ENCODE data around the gene CCDC85C. TPM values are rescaled to one million over a fixed set of nuclear protein-coding genes. Genes with fewer than 3 reads are reported as not detected.
"Not testable (repeated sequence)": the region's sequence is repeated elsewhere in the genome, so short reads cannot be mapped to it uniquely, and the experiment has no call there.

The CCDC85C gene
- polyA plus RNA-seq (ENCODE audit: insufficient read length in 4 of 4): 10 to 100 TPM; 19.0 to 30.3 (median 26.6) TPM

DNA sequence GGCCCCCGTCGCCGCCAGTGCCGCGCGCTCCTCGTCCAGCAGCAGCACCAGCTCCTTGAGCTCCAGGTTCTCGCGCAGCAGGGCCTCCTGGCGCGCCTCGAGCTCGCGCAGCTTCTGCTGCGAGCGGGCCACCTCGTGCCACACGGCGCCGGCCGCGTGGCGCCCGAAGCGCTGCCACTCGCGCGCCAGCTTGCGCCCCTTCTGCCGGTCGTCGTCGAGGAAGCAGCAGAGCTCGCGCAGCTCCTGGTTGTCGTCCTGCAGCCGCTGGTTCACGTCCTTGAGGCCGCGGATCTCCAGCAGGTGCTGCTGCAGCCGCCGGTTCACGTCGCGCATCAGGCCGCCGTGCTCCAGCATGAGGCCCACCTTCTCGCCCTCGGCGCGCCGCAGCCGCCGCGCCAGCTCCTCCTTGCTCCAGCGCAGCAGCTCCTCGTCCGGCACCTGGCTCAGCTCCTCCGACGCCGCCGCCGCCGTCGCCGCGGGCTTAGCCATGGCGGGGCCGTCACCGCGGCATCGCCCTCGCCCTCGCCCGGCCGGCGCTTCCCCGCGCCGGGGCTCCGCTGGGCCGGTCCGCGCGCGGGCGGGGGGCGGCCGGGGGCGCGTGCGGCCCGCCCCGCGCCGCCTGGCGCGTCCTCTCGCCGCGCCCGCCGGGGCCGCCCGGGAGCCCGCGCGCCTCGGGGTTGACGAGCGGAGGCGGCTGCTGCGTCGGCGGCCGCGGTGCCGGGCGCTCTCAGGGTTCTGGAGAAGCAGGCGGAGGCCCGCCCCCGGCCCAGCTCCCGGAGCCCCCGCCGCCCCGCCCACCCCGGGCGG lies at the start of gene CCDC85C:
Gene CCDC85C (minus strand): TSS at position 737 of the 807 bp plus-strand sequence. CDS start 248 bp downstream, at position 489.
- DNase-seq (ENCODE audit: low read depth in 4 of 4, low spot score in 3 of 4): no peak

DNA sequence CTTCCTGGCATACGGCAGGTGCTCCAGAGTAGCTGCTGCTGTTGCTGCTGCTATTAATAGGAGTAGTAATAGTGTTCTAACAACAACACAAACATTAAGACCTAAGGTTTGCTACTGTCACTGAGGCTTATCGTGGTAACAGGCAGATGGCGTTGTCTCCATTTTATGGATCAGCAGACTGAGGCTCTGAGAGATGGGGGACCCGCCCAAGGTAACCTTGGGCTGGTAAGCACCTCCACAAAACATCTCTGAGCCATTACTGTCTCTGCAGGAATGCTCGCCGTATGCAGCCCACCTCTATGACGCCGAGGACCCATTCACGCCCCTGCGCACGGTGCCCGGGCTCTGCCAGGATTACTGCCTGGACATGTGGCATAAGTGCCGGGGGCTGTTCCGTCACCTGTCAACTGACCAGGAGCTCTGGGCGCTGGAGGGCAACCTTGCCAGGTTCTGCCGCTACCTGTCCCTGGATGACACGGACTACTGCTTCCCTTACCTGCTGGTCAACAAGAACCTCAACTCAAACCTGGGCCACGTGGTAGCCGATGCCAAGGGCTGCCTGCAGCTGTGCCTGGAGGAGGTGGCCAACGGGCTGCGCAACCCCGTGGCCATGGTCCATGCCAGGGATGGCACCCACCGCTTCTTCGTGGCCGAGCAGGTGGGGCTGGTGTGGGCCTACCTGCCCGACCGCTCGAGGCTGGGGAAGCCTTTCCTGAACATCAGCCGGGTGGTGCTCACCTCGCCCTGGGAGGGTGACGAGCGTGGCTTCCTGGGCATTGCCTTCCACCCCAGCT lies 48.1 kb upstream of the CCDC85C start:
- DNase-seq (ENCODE audit: low read depth in 4 of 4, low spot score in 3 of 4): no peak

DNA sequence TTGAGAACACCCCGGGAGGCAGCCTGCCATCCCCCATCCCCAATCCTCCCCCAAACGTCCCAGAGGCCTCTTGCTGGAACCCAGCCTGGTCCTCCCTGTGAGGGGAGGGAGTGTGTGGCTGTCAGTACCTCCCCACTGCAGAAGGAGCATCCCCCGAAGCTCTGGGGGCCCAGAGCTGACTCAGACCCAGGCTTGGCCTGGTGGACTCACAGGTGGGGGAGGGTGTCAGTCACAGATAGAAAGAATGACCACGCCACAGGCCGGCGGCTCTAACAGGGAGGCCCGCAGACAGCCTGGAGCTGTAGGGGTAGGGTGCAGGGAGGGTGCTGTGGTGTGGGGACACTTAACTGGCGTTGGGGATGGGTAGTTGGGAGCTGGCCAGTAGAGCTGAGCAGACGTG lies 46.2 kb upstream of the CCDC85C start:
- no peak for DNase-seq (ENCODE audit: low read depth in 4 of 4, low spot score in 3 of 4)

DNA sequence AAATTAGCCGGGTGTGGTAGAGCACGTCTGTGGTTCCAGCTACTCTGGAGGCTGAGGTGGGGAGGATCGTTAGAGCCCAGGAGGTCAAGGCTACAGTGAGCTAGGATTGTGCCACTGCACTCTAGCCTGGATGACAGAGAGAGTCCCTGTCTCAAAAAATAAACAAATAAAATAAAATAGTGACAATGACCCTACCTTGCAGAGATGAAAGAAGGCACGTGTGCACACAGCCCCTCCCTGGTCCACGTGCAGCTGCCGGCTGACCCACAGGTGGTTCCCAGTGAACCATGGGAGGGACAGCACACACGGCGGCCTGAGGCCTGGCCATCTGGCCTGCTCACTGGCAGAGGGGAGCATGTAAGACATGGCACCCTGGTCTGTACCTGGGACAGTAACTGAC lies 45.6 kb upstream of the CCDC85C start:
- no peak for DNase-seq (ENCODE audit: low read depth in 4 of 4, low spot score in 3 of 4)

DNA sequence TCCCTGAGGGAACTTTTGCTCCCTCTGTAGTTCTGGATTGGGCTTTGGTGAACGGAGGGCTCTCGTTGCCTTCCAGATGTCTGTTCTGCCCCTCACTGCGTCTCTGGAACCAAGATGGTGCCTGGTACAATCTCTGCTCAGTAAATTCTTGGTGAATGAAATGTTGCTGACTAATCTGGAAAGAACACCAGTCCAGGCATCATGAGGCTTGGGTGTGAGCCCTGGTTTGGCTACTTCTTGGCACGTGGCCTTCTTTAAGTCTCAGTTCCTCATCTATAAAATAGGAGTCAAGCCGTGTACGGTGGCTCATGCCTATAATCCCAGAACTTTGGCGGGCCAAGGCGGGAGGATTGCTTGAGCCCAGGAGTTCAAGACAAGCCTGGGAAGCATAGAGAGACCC lies 45.2 kb upstream of the CCDC85C start:
- DNase-seq (ENCODE audit: low read depth in 4 of 4, low spot score in 3 of 4): no peak

DNA sequence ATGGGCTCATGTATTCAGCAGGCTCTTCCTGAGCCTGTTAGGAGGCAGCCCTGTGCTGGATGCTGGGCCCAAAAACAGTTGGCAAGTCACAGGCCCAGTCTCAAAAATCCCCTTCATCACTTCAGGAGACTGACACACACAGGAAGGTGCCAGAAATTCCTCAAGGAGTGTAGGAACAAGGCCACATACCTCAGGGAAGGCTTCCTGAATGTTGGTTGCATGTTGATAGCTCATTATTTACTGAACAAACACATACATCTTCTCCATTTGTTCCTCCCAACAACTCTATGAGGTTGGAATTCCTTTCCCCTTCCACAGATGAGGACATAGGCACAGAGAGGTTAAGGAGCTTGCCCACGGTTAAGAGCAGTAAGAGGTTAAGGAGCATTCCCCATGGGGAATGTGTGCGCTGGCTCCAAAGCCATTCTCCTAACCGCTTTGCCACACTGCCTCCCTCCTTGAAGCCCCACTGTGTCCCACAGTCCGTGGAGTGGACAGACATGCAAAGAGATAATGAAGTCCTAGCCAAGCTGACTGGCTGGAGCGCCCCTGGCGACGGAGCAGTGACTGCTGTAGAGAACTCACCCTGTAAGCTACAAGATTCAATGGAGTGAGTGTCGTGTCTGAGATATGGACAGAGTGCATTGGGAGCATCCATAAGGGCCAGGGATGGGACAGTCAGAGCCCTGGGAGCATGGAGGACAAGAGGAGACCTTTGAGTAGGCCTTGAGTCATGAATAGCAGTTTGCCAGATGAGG lies 44.2 kb upstream of the CCDC85C start:
- no peak for DNase-seq (ENCODE audit: low read depth in 4 of 4, low spot score in 3 of 4)

DNA sequence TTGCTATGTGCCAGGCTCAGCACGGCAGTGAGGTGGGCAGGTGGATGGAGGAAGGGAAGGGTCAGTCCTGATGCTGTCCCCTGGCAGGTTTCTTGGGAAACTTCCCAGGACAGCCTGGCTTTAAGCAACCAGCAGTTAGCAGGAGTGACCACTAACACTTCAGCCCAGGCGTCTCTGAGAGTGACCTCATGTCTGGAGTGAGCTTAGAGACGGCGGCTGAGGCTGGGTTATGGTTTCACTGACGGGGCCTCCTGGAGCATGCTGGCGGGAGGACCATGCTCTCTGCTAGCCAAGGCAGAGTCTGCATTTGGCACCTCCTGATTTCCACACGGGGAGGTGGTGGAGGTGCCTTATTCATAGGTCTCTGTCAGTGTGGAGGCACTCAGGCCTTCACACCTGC lies 43.4 kb upstream of the CCDC85C start:
- no peak for DNase-seq (ENCODE audit: low read depth in 4 of 4, low spot score in 3 of 4)

DNA sequence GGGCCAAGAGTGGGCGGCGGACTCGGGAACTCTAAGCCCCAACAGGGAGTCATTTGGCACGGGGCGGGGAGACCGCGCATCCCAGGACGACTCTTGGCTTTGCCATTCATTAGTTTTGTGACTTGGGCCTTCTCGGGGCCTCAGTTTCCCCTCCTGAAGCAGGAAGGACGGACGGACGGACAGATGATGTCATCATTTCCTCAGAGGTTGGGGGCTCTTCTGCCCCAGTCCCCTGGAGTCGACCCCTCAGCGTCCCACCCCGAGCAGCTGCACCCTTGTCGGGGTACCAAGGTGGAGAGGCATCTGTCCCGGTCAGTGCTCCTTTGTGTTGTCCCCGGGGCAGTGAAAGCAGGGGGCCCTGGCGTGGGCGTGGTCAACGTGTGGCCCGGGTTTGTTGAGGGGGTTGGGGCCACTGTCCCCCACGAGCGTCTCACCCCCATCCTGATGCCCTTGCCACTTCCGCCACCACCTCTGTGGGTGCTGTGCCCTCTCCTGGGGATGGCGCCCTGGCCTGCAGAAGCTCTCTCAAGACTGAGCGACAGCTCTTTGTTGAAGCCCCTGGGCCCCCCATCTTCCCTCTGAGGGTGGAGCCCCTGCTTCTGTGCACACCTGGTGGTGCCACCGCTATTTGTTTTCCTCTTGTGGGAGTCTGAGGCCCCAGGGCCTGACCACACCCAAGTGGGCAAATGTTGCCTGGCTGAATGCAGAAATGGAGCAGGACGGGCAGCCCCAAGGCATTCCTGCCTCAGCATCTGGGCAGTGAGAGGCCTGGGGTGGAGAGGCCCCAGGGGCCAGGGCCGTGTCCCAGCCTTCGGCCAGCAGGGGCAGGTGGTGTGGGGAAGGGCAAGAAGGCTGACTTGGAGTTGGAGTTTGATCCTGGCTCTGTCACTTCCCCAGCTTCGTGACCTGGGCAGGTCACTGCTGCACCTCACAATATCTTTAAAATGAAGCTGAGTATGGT lies 41.8 kb upstream of the CCDC85C start:
- no peak for DNase-seq (ENCODE audit: low read depth in 4 of 4, low spot score in 3 of 4)

DNA sequence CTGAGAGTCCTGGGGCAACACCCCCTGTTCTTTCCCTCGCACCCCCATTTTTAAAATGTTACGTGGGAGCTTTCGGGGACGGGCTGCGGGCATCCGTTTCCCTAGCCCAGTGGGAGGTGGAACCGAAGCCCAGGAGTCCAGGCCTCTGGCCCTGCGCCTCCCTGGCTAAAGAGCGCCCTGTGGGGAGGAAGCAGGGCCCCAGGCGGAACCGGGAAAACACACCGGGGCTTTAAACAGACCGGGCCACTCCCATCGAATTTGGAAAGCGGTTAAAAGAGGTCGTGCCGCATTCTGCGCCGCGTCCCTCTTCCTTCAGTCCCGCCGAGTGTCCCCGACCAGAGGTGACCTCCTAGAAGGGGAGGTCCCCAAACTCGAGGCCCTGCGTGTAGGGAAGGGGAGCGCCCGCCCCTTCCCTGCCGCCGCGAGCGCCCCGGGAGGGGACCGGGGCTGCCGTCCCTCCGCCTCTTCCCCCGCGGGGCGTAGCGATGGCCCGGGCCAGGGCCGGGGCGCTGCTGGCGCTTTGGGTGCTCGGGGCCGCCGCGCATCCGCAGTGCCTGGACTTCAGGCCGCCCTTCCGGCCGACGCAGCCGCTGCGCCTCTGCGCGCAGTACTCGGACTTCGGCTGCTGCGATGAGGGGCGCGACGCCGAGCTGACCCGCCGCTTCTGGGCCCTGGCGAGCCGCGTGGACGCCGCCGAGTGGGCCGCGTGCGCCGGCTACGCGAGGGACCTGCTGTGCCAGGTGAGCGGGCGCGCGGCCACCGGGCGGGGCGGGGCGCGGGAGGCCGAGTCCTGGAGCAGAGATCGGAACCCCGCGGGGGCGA lies 40.9 kb upstream of the CCDC85C start, which contains the start of gene HHIPL1:
Gene HHIPL1 (plus strand): TSS at position 407 of the 822 bp plus-strand sequence. CDS start 79 bp downstream, at position 486.
- DNase-seq (ENCODE audit: low read depth in 4 of 4, low spot score in 3 of 4): no peak

DNA sequence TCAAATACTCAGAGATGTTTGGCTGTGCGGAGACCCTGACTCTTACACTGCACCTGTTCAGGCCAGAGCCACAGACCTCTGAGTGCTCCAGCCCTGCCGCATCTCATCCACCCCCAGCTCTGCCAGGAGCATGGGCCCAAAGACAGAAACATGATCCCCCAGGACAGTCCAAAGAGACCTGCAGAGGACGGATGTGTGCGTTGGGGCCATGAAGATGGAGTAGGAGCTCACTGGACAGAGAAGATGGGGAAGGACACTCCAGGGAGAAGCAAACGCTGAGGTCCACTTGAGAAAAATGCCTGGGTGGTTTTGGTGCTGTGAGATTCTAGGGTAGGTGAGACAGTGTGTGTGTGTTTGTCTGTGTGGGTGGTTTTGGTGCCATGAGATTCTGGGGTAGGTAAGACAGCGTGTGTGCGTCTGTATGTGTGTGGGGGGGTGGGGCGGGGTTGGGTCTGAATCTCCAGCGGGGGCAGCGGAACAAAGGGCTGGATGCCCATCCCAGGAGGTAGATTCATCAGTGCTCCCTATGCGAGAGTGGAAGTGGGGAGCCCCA lies 40.1 kb upstream of the CCDC85C start:
- DNase-seq (ENCODE audit: low read depth in 4 of 4, low spot score in 3 of 4): no peak

DNA sequence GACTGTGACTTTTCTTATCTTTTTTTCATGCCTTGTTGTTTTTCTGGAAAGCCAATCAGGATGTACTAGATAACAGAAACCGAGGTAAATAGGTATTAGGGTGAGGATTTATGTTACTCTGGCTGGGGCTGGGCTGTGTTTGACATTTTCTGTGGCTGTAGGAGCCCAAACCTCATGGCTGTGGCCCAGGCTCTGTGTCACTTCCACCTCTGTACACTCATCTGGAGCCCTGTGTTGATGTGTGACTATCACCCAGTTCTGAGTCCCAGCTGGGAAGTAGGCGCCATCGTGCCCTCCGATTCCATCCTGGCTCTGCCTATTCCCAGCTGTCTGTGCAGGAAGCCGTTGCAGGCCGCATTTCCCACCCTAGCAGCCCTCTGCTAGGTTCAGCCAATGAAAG lies 39.3 kb upstream of the CCDC85C start:
- no peak for DNase-seq (ENCODE audit: low read depth in 4 of 4, low spot score in 3 of 4)

DNA sequence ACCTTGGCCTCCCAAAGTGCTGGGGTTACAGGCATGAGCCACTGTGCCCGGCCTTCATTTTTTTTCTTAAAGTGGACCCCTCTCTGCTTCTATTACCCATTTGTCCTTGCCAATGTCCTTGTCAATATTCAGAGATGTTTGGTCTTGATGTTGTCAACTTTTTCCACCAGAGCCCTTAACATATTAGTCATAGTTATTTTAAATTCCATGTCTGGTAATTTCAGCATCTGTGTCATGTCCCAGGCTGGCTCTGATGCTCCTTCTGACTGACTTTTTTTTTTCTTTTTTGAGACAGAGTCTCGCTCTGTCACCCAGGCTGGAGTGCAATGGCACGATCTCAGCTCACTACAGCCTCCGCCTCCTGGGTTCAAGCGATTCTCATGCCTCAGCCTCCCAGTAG lies 38.8 kb upstream of the CCDC85C start:
- DNase-seq (ENCODE audit: low read depth in 4 of 4, low spot score in 3 of 4): not testable (repeated sequence)

DNA sequence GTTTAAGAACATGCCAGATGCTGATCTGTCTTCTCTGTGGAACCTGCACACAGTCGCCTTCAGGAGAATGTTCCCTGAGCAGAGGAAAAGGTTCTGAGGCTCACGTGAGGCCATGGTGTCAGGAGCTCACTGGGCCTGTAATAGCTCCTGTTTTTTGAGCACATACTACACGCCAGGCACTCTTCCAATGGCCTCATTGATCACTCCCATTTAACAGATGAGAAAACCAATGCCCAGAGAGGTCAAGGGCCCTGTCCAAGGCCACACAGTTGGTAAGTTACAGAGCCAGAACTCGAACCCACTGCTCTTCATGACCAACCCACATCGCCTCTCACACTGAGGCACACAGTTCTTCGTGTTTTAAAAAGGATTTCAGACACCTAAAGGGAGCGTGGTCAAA lies 33.6 kb upstream of the CCDC85C start:
- DNase-seq (ENCODE audit: low read depth in 4 of 4, low spot score in 3 of 4): no peak

DNA sequence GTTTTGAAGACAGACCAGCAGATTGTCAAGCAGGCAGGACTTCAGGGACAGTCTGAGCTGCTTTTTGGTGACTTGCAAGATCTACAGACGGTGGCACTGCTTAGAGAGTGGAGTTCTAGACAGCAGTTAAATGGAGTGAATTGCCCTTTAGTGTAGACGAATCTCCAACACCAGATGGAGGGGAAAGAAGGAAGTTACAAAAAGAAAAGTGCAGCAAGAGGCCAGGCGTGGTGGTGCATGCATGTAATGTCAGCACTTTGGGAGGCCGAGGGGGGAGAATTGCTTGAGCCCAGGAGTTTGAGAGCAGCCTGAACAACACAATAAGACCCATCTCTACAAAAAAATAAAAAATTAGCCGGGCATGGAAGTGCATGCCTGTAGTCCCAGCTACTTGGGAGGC lies 32.5 kb upstream of the CCDC85C start:
- no peak for DNase-seq (ENCODE audit: low read depth in 4 of 4, low spot score in 3 of 4)

DNA sequence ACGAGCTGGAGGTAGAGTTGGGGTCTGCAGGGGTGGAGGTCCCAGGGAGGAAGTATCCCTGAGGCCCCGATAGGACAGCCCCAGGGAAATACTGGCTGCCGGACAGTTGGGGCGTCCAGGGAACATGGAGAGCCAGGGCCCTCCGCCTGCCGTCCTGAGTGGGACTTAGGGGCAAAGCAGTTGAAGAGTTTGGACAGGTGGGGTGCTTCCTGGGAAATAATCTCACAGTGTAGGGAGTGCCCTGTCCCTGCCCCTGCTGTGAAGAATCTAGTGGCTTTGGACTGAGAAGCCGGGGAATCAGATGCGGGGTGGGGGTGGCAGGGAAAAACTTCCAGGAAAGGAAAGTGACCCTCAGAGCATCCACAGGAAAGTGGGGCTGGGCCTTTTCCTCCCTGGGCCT lies 31.1 kb upstream of the CCDC85C start:
- no peak for DNase-seq (ENCODE audit: low read depth in 4 of 4, low spot score in 3 of 4)

DNA sequence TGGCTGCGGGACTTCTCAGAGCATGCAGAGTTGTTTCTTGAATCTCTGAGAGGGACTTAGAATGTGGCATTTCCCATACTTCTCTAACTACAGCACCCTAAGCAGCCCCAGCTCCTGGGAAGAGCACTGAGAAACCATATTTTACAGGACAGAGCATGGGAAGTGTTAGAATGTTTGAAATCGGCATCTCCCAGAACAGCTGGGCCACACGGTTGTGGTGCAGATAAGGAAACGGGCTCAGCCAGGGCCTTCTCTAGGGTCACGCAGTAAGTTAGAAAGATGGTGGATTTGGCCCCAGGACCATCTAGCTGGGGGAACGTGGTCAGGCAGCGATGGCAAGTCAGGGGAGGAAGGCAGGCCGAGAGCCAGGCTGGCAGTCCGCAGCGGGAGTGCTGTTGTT lies 30.4 kb upstream of the CCDC85C start:
- no peak for DNase-seq (ENCODE audit: low read depth in 4 of 4, low spot score in 3 of 4)

DNA sequence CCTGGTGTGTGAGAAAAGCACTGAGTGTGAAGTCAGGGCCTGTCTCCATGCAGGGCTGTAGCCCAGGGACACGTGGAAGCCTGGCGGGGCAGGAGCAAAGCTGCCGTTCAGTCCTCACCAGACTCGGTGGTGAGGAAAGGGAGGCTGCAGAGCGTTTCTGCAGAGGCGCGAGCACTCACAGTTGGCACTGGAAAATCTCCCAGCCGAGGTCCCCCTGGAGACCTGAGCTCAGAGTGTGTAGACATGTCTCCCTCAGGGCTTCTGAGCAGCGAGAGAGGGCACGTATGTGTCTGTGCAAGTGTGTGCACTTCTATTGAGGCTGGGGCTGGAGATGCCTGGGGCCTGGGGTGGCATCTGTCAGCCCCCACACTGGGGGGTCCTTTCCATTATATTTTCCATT lies 29.9 kb upstream of the CCDC85C start:
- no peak for DNase-seq (ENCODE audit: low read depth in 4 of 4, low spot score in 3 of 4)

DNA sequence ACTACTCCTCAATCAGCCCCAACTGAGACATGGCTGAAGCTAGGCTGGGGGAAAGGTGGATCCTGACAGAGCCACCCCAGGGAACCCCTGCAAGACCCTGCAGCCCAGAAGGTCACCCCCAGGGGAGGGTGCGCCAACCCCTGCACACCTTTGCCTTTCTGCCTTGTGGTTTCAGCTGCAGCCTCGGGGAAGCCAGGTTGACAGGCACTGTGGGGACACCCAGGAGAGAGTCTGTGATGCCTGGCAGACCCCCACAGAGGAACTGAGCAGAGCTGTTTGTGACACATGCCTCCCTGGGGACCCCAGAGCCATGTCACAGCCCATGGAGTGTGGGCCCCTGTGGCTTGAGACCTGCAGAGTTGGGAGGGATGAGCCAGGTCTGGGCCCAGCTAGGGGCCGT lies 29.1 kb upstream of the CCDC85C start:
- no peak for DNase-seq (ENCODE audit: low read depth in 4 of 4, low spot score in 3 of 4)
